Right lobe of liver (tissue), 6 donors: ENCODE measurements around the gene C19orf47. TPM values are rescaled to one million over a fixed set of nuclear protein-coding genes. Genes with fewer than 3 reads are reported as not detected.

Experiments
- ATAC-seq, 4 donors: fragments of 200-7000 bp; cut with Tn5 transposase; one replicate each; pipeline ENCODE4 v1.9.1; 2020; ENCODE audit warnings: mild to moderate bottlenecking in 4 of 4, moderate library complexity in 4 of 4
- DNase-seq, 3 donors: peaks; one replicate each; pipeline ENCODE4 v3.0.0-alpha.2; 2020
- H3K27ac ChIP-seq, 3 donors: fragments of 200-600 bp; one replicate each; pipeline ENCODE4 v1.8.0; 2022
- H3K27me3 ChIP-seq, 2 donors: fragments of 200-600 bp; one replicate each; pipeline ENCODE4 v1.8.0; 2022
- H3K36me3 ChIP-seq, 4 donors: fragments of 200-600 bp; sonication (generic) in 1 of 4; one replicate each; pipeline versions ENCODE4 v1.5.1 to v1.8.0; 2017 to 2022; ENCODE audit warnings: control low read depth in 1 of 4
- H3K4me1 ChIP-seq, 4 donors: fragments of 200-600 bp; sonication (generic) in 1 of 4; one replicate each; pipeline versions ENCODE4 v1.5.1 to v1.8.0; 2017 to 2022; ENCODE audit warnings: control low read depth in 1 of 4
- H3K4me3 ChIP-seq, 3 donors: fragments of 200-600 bp; one replicate each; pipeline ENCODE4 v1.8.0; 2022
- H3K9me3 ChIP-seq, 4 donors: fragments of 200-600 bp; sonication (generic) in 1 of 4; one replicate each; pipeline versions ENCODE4 v1.5.1 to v1.8.0; 2017 to 2022; ENCODE audit warnings: control low read depth in 1 of 4
- CTCF ChIP-seq, 4 donors: fragments of 200-600 bp in 3 of 4; fragments of 450-650 bp in 1 of 4; IDR thresholded peaks; one replicate each; pipeline versions ENCODE4 v1.5.1 to v1.8.0; 2016 to 2022; ENCODE audit warnings: antibody characterized with exemption in 4 of 4, mild to moderate bottlenecking in 2 of 4
- POLR2A ChIP-seq: fragments of 450-650 bp; IDR thresholded peaks from one replicate; pipeline ENCODE4 v1.6.1; 2017; ENCODE audit warnings: antibody characterized with exemption, mild to moderate bottlenecking
- WGBS: methylation state at CpG from one replicate; pipeline ENCODE4 v1.1.6; 2018; ENCODE audit warnings: low coverage, low lambda C conversion rate; ENCODE audit not compliant: insufficient coverage; ENCODE audit errors: missing lambda C conversion rate; 5-methylcytosine and 5-hydroxymethylcytosine counted together
- intact Hi-C, 2 donors: fragments of 100-400 bp; cut with DNase I; formaldehyde crosslinking; loops; one replicate each; pipeline versions ENCODE4 v1.11.2 to v1.14.1; 2022
- total RNA-seq, 6 experiments: library from RNA; depleted of rRNA in 2 of 6; stranded (reverse); fragments of >200 nt in 2 of 6; fragmentation: NEBNext Ultra II Directional in 3 of 6; extraction: Animal tissue kit (Norgen Biotek cat#: 25700) in 3 of 6; gene quantifications; one replicate each; pipeline versions ENCODE4 v1.1.0 to v1.2.4, GENCODE V29; 2016 to 2023
- donor health status: DM: no; HTN: yes; CAD: no.
- donor health status: DM: no; HTN: no; CAD: no.
- donor health status: DM: no; HTN: no; CAD: no.
- donor health status: DM: no; HTN: yes; CAD: no.
- donor health status: DM: no; HTN: yes; CAD: no.

The C19orf47 gene
- total RNA-seq, 6 experiments from 2014 or later, result 4.8 to 8.1 (median 5.5) TPM

GRCh38 chr19:40378509-40378908 is 30.3 kb upstream of the C19orf47 start:
- intact Hi-C loops, result no loop called here

DNA sequence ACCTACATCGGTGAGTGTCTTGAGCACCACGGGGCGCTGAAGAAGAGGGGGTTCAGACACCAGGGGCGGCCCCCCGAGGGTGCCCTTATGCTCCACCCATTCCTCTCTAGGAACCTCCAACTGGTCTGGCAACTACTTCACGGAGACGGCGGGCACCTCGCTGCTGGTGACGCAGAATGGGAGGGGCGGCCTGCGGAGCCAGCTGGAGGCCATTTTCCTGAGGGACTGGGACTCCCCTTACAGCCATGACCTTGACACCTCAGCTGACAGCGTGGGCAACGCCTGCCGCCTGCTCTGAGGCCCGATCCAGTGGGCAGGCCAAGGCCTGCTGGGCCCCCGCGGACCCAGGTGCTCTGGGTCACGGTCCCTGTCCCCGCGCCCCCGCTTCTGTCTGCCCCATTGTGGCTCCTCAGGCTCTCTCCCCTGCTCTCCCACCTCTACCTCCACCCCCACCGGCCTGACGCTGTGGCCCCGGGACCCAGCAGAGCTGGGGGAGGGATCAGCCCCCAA is 29.7 kb upstream of the C19orf47 start:
- TF ChIP-seq CTCF (IDR thresholded peaks at IDR 0.05), result no peak
- TF ChIP-seq POLR2A, result no peak
- no peak overlapping the region for H3K27ac ChIP-seq
- H3K4me1 ChIP-seq, result no peaks in the 10 kb centered on the region
- ATAC-seq, result no peak
- WGBS, result 90% methylated on average over 4 of the region's 25 CpGs
- peaks cover 0 to 6% (median 0%) of the 10 kb centered on the region in 4 donors for H3K36me3 ChIP-seq
- no peaks in the 10 kb centered on the region for H3K9me3 ChIP-seq
- no peaks in the 10 kb centered on the region for H3K27me3 ChIP-seq
- H3K4me3 ChIP-seq, result no peak overlapping the region
- DNase-seq, result no peak
- intact Hi-C loops, result no loop called here

More at GRCh38 chr19:40378509-40378908, 30.3 kb upstream of the C19orf47 start:
- Histone ChIP-seq H3K4me1 (no peaks in the 10 kb centered on the region), H3K9me3 (no peaks in the 10 kb centered on the region), H3K36me3 (peaks cover 0 to 6% (median 0%) of the 10 kb centered on the region in 4 donors), H3K4me3 (no peak overlapping the region), H3K27ac (no peak overlapping the region), H3K27me3 (no peaks in the 10 kb centered on the region)
- TF ChIP-seq POLR2A, result no peak
- TF ChIP-seq CTCF (IDR thresholded peaks at IDR 0.05), result no peak
- WGBS, result no CpG with 5 or more reads among the region's 2 CpGs
- peak in 2 of 4 donors; percentile 20 to 28 for ATAC-seq
- DNase-seq, result no peak

GRCh38 chr19:40376286-40376862 is 28.2 kb upstream of the C19orf47 start:
- H3K27me3 ChIP-seq, result no peaks in the 10 kb centered on the region
- intact Hi-C loops, result no loop called here
- H3K4me1 ChIP-seq, result no peaks in the 10 kb centered on the region
- ATAC-seq (no peak), DNase-seq (no peak)
- TF ChIP-seq POLR2A (no peak), CTCF (IDR thresholded peaks at IDR 0.05) (no peak)
- 94% methylated on average over 6 of the region's 17 CpGs for WGBS
- no peak overlapping the region for H3K4me3 ChIP-seq
- H3K36me3 ChIP-seq, result peaks cover 0 to 13% (median 0%) of the 10 kb centered on the region in 4 donors
- H3K27ac ChIP-seq, result no peak overlapping the region
- no peaks in the 10 kb centered on the region for H3K9me3 ChIP-seq

DNA sequence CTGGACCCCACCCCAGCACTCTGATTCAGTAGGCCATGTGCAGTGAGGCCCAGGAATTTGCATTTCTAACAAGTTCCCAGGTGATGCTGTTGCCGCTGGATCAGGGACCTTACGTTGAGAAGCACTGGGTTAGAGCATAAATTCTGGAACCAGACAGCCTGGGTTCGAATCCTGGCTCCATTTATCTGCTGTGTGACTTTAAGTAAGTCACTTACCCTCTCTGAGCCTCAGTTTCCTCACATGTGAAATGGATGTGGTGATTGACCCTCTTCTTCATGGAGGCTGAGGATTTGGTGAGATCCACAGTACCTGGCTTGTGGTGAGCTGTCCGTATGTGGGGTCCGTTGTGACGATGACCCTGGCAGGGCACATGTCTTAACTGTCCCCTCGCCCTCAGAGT is 25.9 kb upstream of the C19orf47 start:
- Histone ChIP-seq H3K27me3 (no peaks in the 10 kb centered on the region), H3K27ac (no peak overlapping the region), H3K36me3 (peaks cover 0 to 25% (median 2%) of the 10 kb centered on the region in 4 donors), H3K4me3 (no peak overlapping the region), H3K9me3 (no peaks in the 10 kb centered on the region), H3K4me1 (no peaks in the 10 kb centered on the region)
- no CpG with 5 or more reads among the region's 7 CpGs for WGBS
- ATAC-seq, result no peak
- intact Hi-C loops, result no loop called here
- no peak for TF ChIP-seq POLR2A
- no peak for TF ChIP-seq CTCF (IDR thresholded peaks at IDR 0.05)
- no peak for DNase-seq
